WTC11 (cell line): ENCODE measurements around the gene SORCS2. TPM values are rescaled to one million over a fixed set of nuclear protein-coding genes. Genes with fewer than 3 reads are reported as not detected.

Experiments
- ATAC-seq: fragments of 200-7000 bp; cut with Tn5 transposase; 2 replicates; pipeline ENCODE4 v1.10.0; 2021; ENCODE audit warnings: mild to moderate bottlenecking, moderate library complexity
- CTCF ChIA-PET: fragments of 300-600 bp; sonication (Branson Sonifier 250); formaldehyde crosslinking; loops from one replicate; lab custom pipeline; 2021; ENCODE audit warnings: antibody characterized with exemption; lab: Charles Lee
- POLR2A ChIA-PET: fragments of 350-600 bp; sonication (Branson Sonifier 250); formaldehyde crosslinking; loops from one replicate; lab custom pipeline; 2021; ENCODE audit warnings: antibody characterized with exemption; lab: Charles Lee
- DNase-seq: peaks from one replicate; pipeline ENCODE4 v3.0.0; 2021; ENCODE audit warnings: low spot score
- H3K27ac Mint-ChIP-seq: 2 replicates; pipeline ENCODE4 v1.8.0; 2021; ENCODE audit warnings: mixed read lengths
- H3K27me3 Mint-ChIP-seq: 2 replicates; pipeline ENCODE4 v1.8.0; 2021; ENCODE audit warnings: low read depth, mild to moderate bottlenecking, moderate library complexity, mixed read lengths
- H3K36me3 Mint-ChIP-seq: 2 replicates; pipeline ENCODE4 v1.8.0; 2021; ENCODE audit warnings: mixed read lengths
- H3K4me1 Mint-ChIP-seq: 2 replicates; pipeline ENCODE4 v1.8.0; 2022; ENCODE audit warnings: mixed read lengths
- H3K4me3 Mint-ChIP-seq: 2 replicates; pipeline ENCODE4 v1.8.0; 2021; ENCODE audit warnings: mild to moderate bottlenecking, moderate library complexity, mixed read lengths
- H3K9me3 Mint-ChIP-seq: 2 replicates; pipeline ENCODE4 v1.8.0; 2021; ENCODE audit warnings: mixed read lengths
- ATF1 ChIP-seq: sonication (generic); formaldehyde crosslinking; IDR thresholded peaks from 2 replicates; pipeline ENCODE4 v1.8.1; 2023; ENCODE audit warnings: mild to moderate bottlenecking, moderate library complexity, missing genetic modification reagents
- FOXK1 ChIP-seq: sonication (generic); formaldehyde crosslinking; IDR thresholded peaks from 2 replicates; pipeline ENCODE4 v1.8.0; 2022; ENCODE audit warnings: mild to moderate bottlenecking, moderate library complexity, missing genetic modification reagents
- FOXP1 ChIP-seq: sonication (generic); formaldehyde crosslinking; IDR thresholded peaks from 2 replicates; pipeline ENCODE4 v1.8.0; 2022; ENCODE audit warnings: missing genetic modification reagents, mild to moderate bottlenecking, moderate library complexity, borderline replicate concordance
- GABPB1 ChIP-seq: sonication (generic); formaldehyde crosslinking; IDR thresholded peaks from 2 replicates; pipeline ENCODE4 v1.8.1; 2023; ENCODE audit warnings: mild to moderate bottlenecking, missing genetic modification reagents
- HMGXB4 ChIP-seq: sonication (generic); formaldehyde crosslinking; IDR thresholded peaks from 2 replicates; pipeline ENCODE4 v1.8.1; 2023; ENCODE audit warnings: mild to moderate bottlenecking, moderate library complexity, missing genetic modification reagents
- NFYB ChIP-seq: sonication (generic); formaldehyde crosslinking; conservative IDR thresholded peaks from 2 replicates; pipeline ENCODE4 v1.8.0; 2022; ENCODE audit warnings: low read depth, missing genetic modification reagents
- NR3C1 ChIP-seq: sonication (generic); formaldehyde crosslinking; conservative IDR thresholded peaks from 2 replicates; pipeline ENCODE4 v1.8.1; 2023; ENCODE audit warnings: low read depth, mild to moderate bottlenecking, missing genetic modification reagents
- SMAD3 ChIP-seq: sonication (generic); formaldehyde crosslinking; IDR thresholded peaks from 2 replicates; pipeline ENCODE4 v1.8.0; 2022; ENCODE audit warnings: missing genetic modification reagents, mild to moderate bottlenecking, borderline replicate concordance
- ZNF219 ChIP-seq: sonication (generic); formaldehyde crosslinking; IDR thresholded peaks from 2 replicates; pipeline ENCODE4 v1.8.0; 2023; ENCODE audit warnings: missing genetic modification reagents, mild to moderate bottlenecking, borderline replicate concordance
- ZNF232 ChIP-seq: sonication (generic); formaldehyde crosslinking; IDR thresholded peaks from 2 replicates; pipeline ENCODE4 v1.8.0; 2022; ENCODE audit warnings: mild to moderate bottlenecking, missing genetic modification reagents
- ZNF263 ChIP-seq: sonication (generic); formaldehyde crosslinking; IDR thresholded peaks from 2 replicates; pipeline ENCODE4 v1.8.1; 2022; ENCODE audit warnings: low read depth, mild to moderate bottlenecking, moderate library complexity, missing genetic modification reagents
- ZNF281 ChIP-seq: sonication (generic); formaldehyde crosslinking; IDR thresholded peaks from 2 replicates; pipeline ENCODE4 v1.8.0; 2023; ENCODE audit warnings: mild to moderate bottlenecking, missing genetic modification reagents
- ZNF425 ChIP-seq: fragments of 250-450 bp; sonication (Bioruptor Pico); conservative IDR thresholded peaks from 2 replicates; pipeline ENCODE4 v1.9.0; 2021; ENCODE audit warnings: mild to moderate bottlenecking
- ZNF512 ChIP-seq: sonication (generic); formaldehyde crosslinking; IDR thresholded peaks from 2 replicates; pipeline ENCODE4 v1.8.1; 2022; ENCODE audit warnings: missing genetic modification reagents, borderline replicate concordance
- ZNF532 ChIP-seq: fragments of 250-450 bp; sonication (Bioruptor Pico); IDR thresholded peaks from 2 replicates; pipeline ENCODE4 v1.9.0; 2021; ENCODE audit warnings: mild to moderate bottlenecking, borderline replicate concordance
- total RNA-seq: library from RNA; stranded (reverse); gene quantifications from 3 replicates; pipeline ENCODE4 v1.2.3, GENCODE V29; 2021
- TF ChIP-seq, protein P1 (sequence below): sonication (generic); formaldehyde crosslinking; conservative IDR thresholded peaks from 2 replicates; pipeline ENCODE4 v1.8.1; 2022; ENCODE audit warnings: mild to moderate bottlenecking, missing genetic modification reagents
- TF ChIP-seq, protein P2 (sequence below): fragments of 250-450 bp; sonication (Bioruptor Pico); IDR thresholded peaks from 2 replicates; pipeline ENCODE4 v1.9.0; 2021; ENCODE audit warnings: mild to moderate bottlenecking
- TF ChIP-seq, protein P3 (sequence below): sonication (generic); formaldehyde crosslinking; IDR thresholded peaks from 2 replicates; pipeline ENCODE4 v1.8.0; 2022; ENCODE audit warnings: mild to moderate bottlenecking, missing genetic modification reagents
- TF ChIP-seq, protein P4 (sequence below): sonication (generic); formaldehyde crosslinking; IDR thresholded peaks from 2 replicates; pipeline ENCODE4 v1.8.0; 2022; ENCODE audit warnings: mild to moderate bottlenecking, missing genetic modification reagents

The SORCS2 gene
- total RNA-seq, 1 experiment from 2014 or later, result 6.6 TPM

- Mint-ChIP-seq H3K4me3 (no peak overlapping the region), H3K27ac (no peak overlapping the region), H3K9me3 (no peaks in the 10 kb centered on the region), H3K36me3 (no peaks in the 10 kb centered on the region), H3K4me1 (no peaks in the 10 kb centered on the region), H3K27me3 (no peaks in the 10 kb centered on the region)
- ChIA-PET CTCF (no interaction called here), POLR2A (no interaction called here)
- DNase-seq, result no peak
- no peak for ATAC-seq
- no peak for TF ChIP-seq HMGXB4 (CRISPR knock-in tag)
- TF ChIP-seq ATF1 (CRISPR knock-in tag), result no peak
- no peak for TF ChIP-seq NR3C1 (CRISPR knock-in tag)
- TF ChIP-seq, protein P1, sequence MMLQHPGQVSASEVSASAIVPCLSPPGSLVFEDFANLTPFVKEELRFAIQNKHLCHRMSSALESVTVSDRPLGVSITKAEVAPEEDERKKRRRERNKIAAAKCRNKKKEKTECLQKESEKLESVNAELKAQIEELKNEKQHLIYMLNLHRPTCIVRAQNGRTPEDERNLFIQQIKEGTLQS (CRISPR knock-in tag), result no peak
- no peak for TF ChIP-seq ZNF263 (CRISPR knock-in tag)
- TF ChIP-seq ZNF532 (CRISPR knock-in tag), result no peak
- TF ChIP-seq ZNF281 (CRISPR knock-in tag), result no peak
- no peak for TF ChIP-seq FOXK1 (CRISPR knock-in tag)
- TF ChIP-seq GABPB1 (CRISPR knock-in tag), result no peak
- TF ChIP-seq ZNF512, result no peak
- no peak for TF ChIP-seq ZNF232 (CRISPR knock-in tag)
- no peak for TF ChIP-seq ZNF219 (CRISPR knock-in tag)
- TF ChIP-seq, protein P2, sequence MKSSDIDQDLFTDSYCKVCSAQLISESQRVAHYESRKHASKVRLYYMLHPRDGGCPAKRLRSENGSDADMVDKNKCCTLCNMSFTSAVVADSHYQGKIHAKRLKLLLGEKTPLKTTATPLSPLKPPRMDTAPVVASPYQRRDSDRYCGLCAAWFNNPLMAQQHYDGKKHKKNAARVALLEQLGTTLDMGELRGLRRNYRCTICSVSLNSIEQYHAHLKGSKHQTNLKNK, result no peak
- no peak for TF ChIP-seq NFYB (CRISPR knock-in tag)
- TF ChIP-seq, protein P3, sequence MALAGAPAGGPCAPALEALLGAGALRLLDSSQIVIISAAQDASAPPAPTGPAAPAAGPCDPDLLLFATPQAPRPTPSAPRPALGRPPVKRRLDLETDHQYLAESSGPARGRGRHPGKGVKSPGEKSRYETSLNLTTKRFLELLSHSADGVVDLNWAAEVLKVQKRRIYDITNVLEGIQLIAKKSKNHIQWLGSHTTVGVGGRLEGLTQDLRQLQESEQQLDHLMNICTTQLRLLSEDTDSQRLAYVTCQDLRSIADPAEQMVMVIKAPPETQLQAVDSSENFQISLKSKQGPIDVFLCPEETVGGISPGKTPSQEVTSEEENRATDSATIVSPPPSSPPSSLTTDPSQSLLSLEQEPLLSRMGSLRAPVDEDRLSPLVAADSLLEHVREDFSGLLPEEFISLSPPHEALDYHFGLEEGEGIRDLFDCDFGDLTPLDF (CRISPR knock-in tag), result no peak
- no peak for TF ChIP-seq ZNF425 (CRISPR knock-in tag)
- no peak for TF ChIP-seq SMAD3 (CRISPR knock-in tag)
- TF ChIP-seq, protein P4, sequence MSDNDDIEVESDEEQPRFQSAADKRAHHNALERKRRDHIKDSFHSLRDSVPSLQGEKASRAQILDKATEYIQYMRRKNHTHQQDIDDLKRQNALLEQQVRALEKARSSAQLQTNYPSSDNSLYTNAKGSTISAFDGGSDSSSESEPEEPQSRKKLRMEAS, result no peak
- no peak for TF ChIP-seq FOXP1 (CRISPR knock-in tag)
These were observed 546.2 kb downstream of the SORCS2 start for GRCh38 chr4:7738458-7739076.
